HG03575 (cell line): Measurements from ENCODE around the gene PRM1.
"Not testable (repeated sequence)": the region's sequence is repeated elsewhere in the genome, so short reads cannot be mapped to it uniquely, and the experiment has no call there.

Experiments
- ATAC-seq: cut with Tn5 transposase; IDR thresholded peaks from one replicate; pipeline ENCODE4 v1.9.1; 2021; ENCODE audit not compliant: unreplicated experiment, insufficient number of reproducible peaks, low FRiP score; ENCODE audit errors: extremely low read depth

PRM1 gene

GRCh38 chr16:11300560-11300892 lies 19.4 kb upstream of the PRM1 start:
- no peak for ATAC-seq

- no peak for ATAC-seq
These were observed 18.9 kb upstream of the PRM1 start for GRCh38 chr16:11299865-11300559.

- not testable (repeated sequence) for ATAC-seq
These were observed 17.9 kb upstream of the PRM1 start for GRCh38 chr16:11298950-11299547.

GRCh38 chr16:11298143-11298900 lies 17.2 kb upstream of the PRM1 start:
- no peak for ATAC-seq

- ATAC-seq, result no peak
These were observed 16.5 kb upstream of the PRM1 start for GRCh38 chr16:11297492-11298142.

GRCh38 chr16:11296706-11297491 lies 15.8 kb upstream of the PRM1 start:
- no peak for ATAC-seq

- no peak for ATAC-seq
These were observed 15.2 kb upstream of the PRM1 start for GRCh38 chr16:11296351-11296705.

GRCh38 chr16:11295672-11296071 lies 14.5 kb upstream of the PRM1 start:
- ATAC-seq, result no peak

GRCh38 chr16:11292076-11292748 lies 11.1 kb upstream of the PRM1 start:
- ATAC-seq, result no peak

GRCh38 chr16:11291091-11291703 lies 10.1 kb upstream of the PRM1 start:
- ATAC-seq, result no peak

- ATAC-seq, result no peak
These were observed 9.2 kb upstream of the PRM1 start for GRCh38 chr16:11290102-11290893.

- ATAC-seq, result not testable (repeated sequence)
These were observed 8.6 kb upstream of the PRM1 start for GRCh38 chr16:11289696-11290095.

- ATAC-seq, result no peak
These were observed 8.1 kb upstream of the PRM1 start for GRCh38 chr16:11289202-11289601.

- ATAC-seq, result no peak
These were observed 4.7 kb upstream of the PRM1 start for GRCh38 chr16:11285842-11286241.

- ATAC-seq, result no peak
These were observed 2.7 kb upstream of the PRM1 start for GRCh38 chr16:11283820-11284248.

GRCh38 chr16:11278681-11279628 lies 2.2 kb downstream of the PRM1 start:
- ATAC-seq, result no peak
